NB4 (cell line): ENCODE data around the gene HDAC7.

Source experiments
- POLR2A ChIP-seq: IDR thresholded peaks from 2 replicates; pipeline ENCODE4 v1.6.1; 2011; ENCODE audit warnings: mild to moderate bottlenecking; ENCODE audit not compliant: insufficient read length; ENCODE audit errors: extremely low read depth
- TF ChIP-seq, protein P1 (sequence below): IDR thresholded peaks from one replicate; pipeline ENCODE4 v1.5.1; 2012; ENCODE audit warnings: low read depth, low read length

DNA sequence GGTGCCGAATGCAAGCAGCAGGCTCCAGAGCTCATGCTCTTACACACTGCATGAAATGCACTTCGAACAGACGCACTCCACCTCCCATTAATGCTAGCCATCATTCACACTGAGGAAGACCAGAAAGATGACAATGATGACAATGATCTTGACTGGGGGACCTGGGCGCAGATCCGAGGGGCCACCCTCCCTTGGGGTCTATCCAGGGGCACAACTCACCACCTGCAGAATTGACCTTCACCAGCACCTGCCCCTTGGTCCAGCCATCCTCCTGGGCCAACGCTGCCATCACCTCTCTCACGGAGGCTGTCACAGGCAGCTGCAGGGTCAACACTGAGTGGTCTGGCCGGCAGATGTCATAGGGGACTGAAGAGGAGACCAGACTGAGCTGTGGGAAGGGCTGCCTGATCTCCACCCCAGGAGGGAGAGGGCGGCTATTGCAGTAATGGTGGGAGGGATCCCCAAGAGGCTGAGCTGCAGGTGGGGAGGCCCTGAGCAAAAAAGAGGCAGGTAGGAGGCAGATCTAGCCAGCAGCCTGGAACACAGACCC, 76.3 kb downstream of the HDAC7 start:
- TF ChIP-seq, protein P1, sequence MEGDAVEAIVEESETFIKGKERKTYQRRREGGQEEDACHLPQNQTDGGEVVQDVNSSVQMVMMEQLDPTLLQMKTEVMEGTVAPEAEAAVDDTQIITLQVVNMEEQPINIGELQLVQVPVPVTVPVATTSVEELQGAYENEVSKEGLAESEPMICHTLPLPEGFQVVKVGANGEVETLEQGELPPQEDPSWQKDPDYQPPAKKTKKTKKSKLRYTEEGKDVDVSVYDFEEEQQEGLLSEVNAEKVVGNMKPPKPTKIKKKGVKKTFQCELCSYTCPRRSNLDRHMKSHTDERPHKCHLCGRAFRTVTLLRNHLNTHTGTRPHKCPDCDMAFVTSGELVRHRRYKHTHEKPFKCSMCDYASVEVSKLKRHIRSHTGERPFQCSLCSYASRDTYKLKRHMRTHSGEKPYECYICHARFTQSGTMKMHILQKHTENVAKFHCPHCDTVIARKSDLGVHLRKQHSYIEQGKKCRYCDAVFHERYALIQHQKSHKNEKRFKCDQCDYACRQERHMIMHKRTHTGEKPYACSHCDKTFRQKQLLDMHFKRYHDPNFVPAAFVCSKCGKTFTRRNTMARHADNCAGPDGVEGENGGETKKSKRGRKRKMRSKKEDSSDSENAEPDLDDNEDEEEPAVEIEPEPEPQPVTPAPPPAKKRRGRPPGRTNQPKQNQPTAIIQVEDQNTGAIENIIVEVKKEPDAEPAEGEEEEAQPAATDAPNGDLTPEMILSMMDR = no peak
- TF ChIP-seq POLR2A = no peak
